A549 (cell line): Measurements from ENCODE around the gene GTF2IRD1. TPM values are rescaled to one million over a fixed set of nuclear protein-coding genes. Genes with fewer than 3 reads are reported as not detected.

ENCODE experiments used
- ATAC-seq, 2 experiments: fragments of 200-7000 bp in 1 of 2; fragments of >200 bp in 1 of 2; cut with Nextera tagmentation in 1 of 2; cut with Tn5 transposase in 1 of 2; 3 replicates each; pipeline versions ENCODE4 v1.8.0 to v1.9.1; 2018 to 2020; ENCODE audit warnings: mild to moderate bottlenecking in 1 of 2, moderate library complexity in 1 of 2
- CTCF ChIA-PET: fragments of 300-600 bp; sonication (Branson Sonifier 250); formaldehyde crosslinking; extraction: SDS; loops from one replicate; lab custom pipeline; 2021; ENCODE audit warnings: antibody characterized with exemption, inconsistent platforms; lab: Yijun Ruan, JAX
- POLR2A ChIA-PET: fragments of 350-600 bp; formaldehyde crosslinking; extraction: SDS; loops from one replicate; lab custom pipeline; 2021; ENCODE audit warnings: antibody characterized with exemption, inconsistent platforms; lab: Yijun Ruan, JAX
- DNase-seq, 2 experiments: peaks; one replicate each; pipeline versions ENCODE4 v3.0.0 to v3.0.0-alpha.2; 2011 to 2016; ENCODE audit warnings: low read depth in 1 of 2, low spot score in 1 of 2
- FAIRE-seq: peaks from 2 replicates; lab custom pipeline; 2011; peaks lifted over from hg19 to GRCh38; lab: Jason Lieb, UNC
- H3K27ac ChIP-seq, 2 experiments: fragments of >200 bp; sonication (Bioruptor Twin); formaldehyde crosslinking; 3 replicates each; pipeline ENCODE4 v1.5.1; 2016 to 2017
- H3K4me1 ChIP-seq: fragments of >200 bp; sonication (Bioruptor Twin); formaldehyde crosslinking; 3 replicates; pipeline ENCODE4 v1.6.1; 2016
- H3K4me2 ChIP-seq: fragments of >200 bp; sonication (Bioruptor Twin); formaldehyde crosslinking; 3 replicates; pipeline ENCODE4 v1.6.1; 2016
- H3K4me3 ChIP-seq: fragments of >200 bp; sonication (Bioruptor Twin); formaldehyde crosslinking; 3 replicates; pipeline ENCODE4 v1.5.1; 2016
- H3K9me3 ChIP-seq: fragments of >200 bp; sonication (Bioruptor Twin); formaldehyde crosslinking; 3 replicates; pipeline ENCODE4 v1.6.1; 2016
- CBX8 ChIP-seq: fragments of 200-600 bp; sonication (generic); IDR thresholded peaks from 2 replicates; pipeline ENCODE4 v1.6.1; 2016
- CEBPB ChIP-seq, 2 experiments: fragments of >200 bp in 1 of 2; sonication (Bioruptor Twin) in 1 of 2; formaldehyde crosslinking in 1 of 2; IDR thresholded peaks; 2 replicates each; pipeline ENCODE4 v1.6.1; 2012 to 2016
- EHMT2 ChIP-seq: fragments of 200-600 bp; sonication (generic); IDR thresholded peaks from 2 replicates; pipeline ENCODE4 v1.6.1; 2016; ENCODE audit warnings: antibody characterized with exemption, low read depth, mild to moderate bottlenecking, moderate library complexity
- ELK1 ChIP-seq: fragments of 150-350 bp; IDR thresholded peaks from 2 replicates; pipeline ENCODE4 v1.6.1; 2014; ENCODE audit warnings: low read depth, mild to moderate bottlenecking, low read length
- ESRRA ChIP-seq: fragments of 150-350 bp; IDR thresholded peaks from 2 replicates; pipeline ENCODE4 v1.6.1; 2014; ENCODE audit warnings: mild to moderate bottlenecking, low read length, borderline replicate concordance
- FOSB ChIP-seq: fragments of 250-450 bp; sonication (Bioruptor Pico); IDR thresholded peaks from 2 replicates; pipeline ENCODE4 v1.5.0; 2020; ENCODE audit warnings: mild to moderate bottlenecking, moderate library complexity
- HDAC2 ChIP-seq: fragments of 200-600 bp; sonication (generic); IDR thresholded peaks from 2 replicates; pipeline ENCODE4 v1.6.1; 2016
- HMGXB4 ChIP-seq: fragments of 250-450 bp; sonication (Bioruptor Pico); IDR thresholded peaks from 2 replicates; pipeline ENCODE4 v1.5.0; 2021; ENCODE audit warnings: mild to moderate bottlenecking, moderate library complexity, borderline replicate concordance
- HOXA7 ChIP-seq: fragments of 250-450 bp; sonication (Bioruptor Pico); IDR thresholded peaks from 2 replicates; pipeline ENCODE4 v1.5.0; 2020; ENCODE audit warnings: mild to moderate bottlenecking, moderate library complexity
- NR3C1 ChIP-seq: fragments of >200 bp; sonication (Bioruptor Twin); formaldehyde crosslinking; IDR thresholded peaks from 3 replicates; pipeline ENCODE4 v1.6.1; 2017
- PHF8 ChIP-seq: fragments of 200-600 bp; sonication (generic); IDR thresholded peaks from 2 replicates; pipeline ENCODE4 v1.6.1; 2016; ENCODE audit warnings: low read depth, mild to moderate bottlenecking, antibody characterized with exemption, moderate library complexity, borderline replicate concordance
- RARB ChIP-seq: fragments of 250-450 bp; sonication (Bioruptor Pico); IDR thresholded peaks from 2 replicates; pipeline ENCODE4 v1.8.0; 2021; ENCODE audit warnings: mild to moderate bottlenecking, moderate library complexity
- RCOR1 ChIP-seq: fragments of 150-350 bp; IDR thresholded peaks from 2 replicates; pipeline ENCODE4 v1.6.1; 2014; ENCODE audit warnings: antibody characterized with exemption, low read length, low read depth
- REST ChIP-seq: fragments of 200-600 bp; sonication (generic); IDR thresholded peaks from 2 replicates; pipeline ENCODE4 v1.6.1; 2016; ENCODE audit warnings: antibody characterized with exemption, mild to moderate bottlenecking, moderate library complexity
- RFX5 ChIP-seq: fragments of 450-650 bp; IDR thresholded peaks from 2 replicates; pipeline ENCODE4 v1.7.1; 2014; ENCODE audit warnings: antibody characterized with exemption, mild to moderate bottlenecking, moderate library complexity
- RNF2 ChIP-seq: fragments of 200-600 bp; sonication (generic); IDR thresholded peaks from 2 replicates; pipeline ENCODE4 v1.6.1; 2016; ENCODE audit warnings: low read depth, mild to moderate bottlenecking, antibody characterized with exemption, moderate library complexity, borderline replicate concordance
- ZFP36 ChIP-seq: fragments of 450-650 bp; IDR thresholded peaks from 2 replicates; pipeline ENCODE4 v1.6.1; 2014; ENCODE audit warnings: borderline replicate concordance; ENCODE audit not compliant: partially characterized antibody
- WGBS: methylation state at CpG from one replicate; pipeline ENCODE4 v1.1.6; 2017; ENCODE audit errors: missing lambda C conversion rate; 5-methylcytosine and 5-hydroxymethylcytosine counted together
- polyA plus RNA-seq, 4 experiments: library from polyadenylated mRNA; depleted of rRNA in 3 of 4; stranded (reverse); fragments of >200 nt; fragmentation: RNase III in 1 of 4; extraction: RNeasy Plus Mini Kit Qiagen cat#74134 plus additional on column Dnase treatment in 1 of 4; gene quantifications; 2 replicates in 3 of 4; 3 replicates in 1 of 4; pipeline ENCODE4 v1.2.3, GENCODE V29; 2011 to 2017
- TF ChIP-seq, protein P1 (sequence below): fragments of >200 bp; sonication (Bioruptor Twin); formaldehyde crosslinking; IDR thresholded peaks from 3 replicates; pipeline ENCODE4 v1.5.1; 2016
- TF ChIP-seq, protein P2 (sequence below): IDR thresholded peaks from 2 replicates; pipeline ENCODE4 v1.6.1; 2012; ENCODE audit warnings: low read depth, borderline replicate concordance
- TF ChIP-seq, protein P3 (sequence below): fragments of >200 bp; sonication (Bioruptor Twin); formaldehyde crosslinking; IDR thresholded peaks from 3 replicates; pipeline ENCODE4 v1.6.1; 2016

Gene GTF2IRD1
- polyA plus RNA-seq, 2 of the 4 experiments (the other 2 are of a cell fraction), result 19.9 to 20.5 TPM

GRCh38 chr7:74617180-74617744 is 163.6 kb downstream of the GTF2IRD1 start:
- Histone ChIP-seq H3K27ac (peak overlapping the region in 1 of 2 experiments; percentile 70; a peak in 3 of 6 replicates), H3K4me2 (no peak overlapping the region), H3K9me3 (no peaks in the 10 kb centered on the region), H3K4me3 (no peak overlapping the region), H3K4me1 (peaks cover 7% of the 10 kb centered on the region)
- ChIA-PET CTCF (interaction anchor here (0.6 to 0.7 kb wide), 2 partner anchors 53 to 211 kb away, joined by 3 to 5 read pairs; no protein-coding TSS in a partner anchor), POLR2A (no interaction called here)
- FAIRE-seq (no peak), ATAC-seq (peak in 1 of 2 experiments; percentile 23; a peak in 2 of 6 replicates)
- 81% methylated on average over 9 of the region's 9 CpGs for WGBS
- no peak for TF ChIP-seq RCOR1
- TF ChIP-seq EHMT2, result no peak
- TF ChIP-seq RFX5, result no peak
- no peak for TF ChIP-seq NR3C1
- TF ChIP-seq, protein P1, sequence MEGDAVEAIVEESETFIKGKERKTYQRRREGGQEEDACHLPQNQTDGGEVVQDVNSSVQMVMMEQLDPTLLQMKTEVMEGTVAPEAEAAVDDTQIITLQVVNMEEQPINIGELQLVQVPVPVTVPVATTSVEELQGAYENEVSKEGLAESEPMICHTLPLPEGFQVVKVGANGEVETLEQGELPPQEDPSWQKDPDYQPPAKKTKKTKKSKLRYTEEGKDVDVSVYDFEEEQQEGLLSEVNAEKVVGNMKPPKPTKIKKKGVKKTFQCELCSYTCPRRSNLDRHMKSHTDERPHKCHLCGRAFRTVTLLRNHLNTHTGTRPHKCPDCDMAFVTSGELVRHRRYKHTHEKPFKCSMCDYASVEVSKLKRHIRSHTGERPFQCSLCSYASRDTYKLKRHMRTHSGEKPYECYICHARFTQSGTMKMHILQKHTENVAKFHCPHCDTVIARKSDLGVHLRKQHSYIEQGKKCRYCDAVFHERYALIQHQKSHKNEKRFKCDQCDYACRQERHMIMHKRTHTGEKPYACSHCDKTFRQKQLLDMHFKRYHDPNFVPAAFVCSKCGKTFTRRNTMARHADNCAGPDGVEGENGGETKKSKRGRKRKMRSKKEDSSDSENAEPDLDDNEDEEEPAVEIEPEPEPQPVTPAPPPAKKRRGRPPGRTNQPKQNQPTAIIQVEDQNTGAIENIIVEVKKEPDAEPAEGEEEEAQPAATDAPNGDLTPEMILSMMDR, result no peak
- no peak for TF ChIP-seq HMGXB4 (CRISPR knock-in tag)
- TF ChIP-seq, protein P2, sequence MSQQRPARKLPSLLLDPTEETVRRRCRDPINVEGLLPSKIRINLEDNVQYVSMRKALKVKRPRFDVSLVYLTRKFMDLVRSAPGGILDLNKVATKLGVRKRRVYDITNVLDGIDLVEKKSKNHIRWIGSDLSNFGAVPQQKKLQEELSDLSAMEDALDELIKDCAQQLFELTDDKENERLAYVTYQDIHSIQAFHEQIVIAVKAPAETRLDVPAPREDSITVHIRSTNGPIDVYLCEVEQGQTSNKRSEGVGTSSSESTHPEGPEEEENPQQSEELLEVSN, result no peak
- TF ChIP-seq CEBPB (IDR thresholded peaks at IDR 0.05), result no peak
- no peak for TF ChIP-seq PHF8
- no peak for TF ChIP-seq ESRRA
- TF ChIP-seq FOSB (CRISPR knock-in tag), result no peak
- TF ChIP-seq ELK1, result no peak
- no peak for TF ChIP-seq CBX8
- TF ChIP-seq, protein P3, sequence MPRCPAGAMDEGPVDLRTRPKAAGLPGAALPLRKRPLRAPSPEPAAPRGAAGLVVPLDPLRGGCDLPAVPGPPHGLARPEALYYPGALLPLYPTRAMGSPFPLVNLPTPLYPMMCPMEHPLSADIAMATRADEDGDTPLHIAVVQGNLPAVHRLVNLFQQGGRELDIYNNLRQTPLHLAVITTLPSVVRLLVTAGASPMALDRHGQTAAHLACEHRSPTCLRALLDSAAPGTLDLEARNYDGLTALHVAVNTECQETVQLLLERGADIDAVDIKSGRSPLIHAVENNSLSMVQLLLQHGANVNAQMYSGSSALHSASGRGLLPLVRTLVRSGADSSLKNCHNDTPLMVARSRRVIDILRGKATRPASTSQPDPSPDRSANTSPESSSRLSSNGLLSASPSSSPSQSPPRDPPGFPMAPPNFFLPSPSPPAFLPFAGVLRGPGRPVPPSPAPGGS, result no peak
- TF ChIP-seq ZFP36, result no peak
- TF ChIP-seq HDAC2, result no peak
- TF ChIP-seq RNF2, result no peak
- TF ChIP-seq HOXA7 (CRISPR knock-in tag), result no peak
- no peak for TF ChIP-seq REST
- TF ChIP-seq RARB (CRISPR knock-in tag), result no peak
- TF ChIP-seq, all 56 proteins: peak for 0
- no peak for DNase-seq
